HepG2 (cell line): ENCODE results near the gene TSHZ2. TPM values are rescaled to one million over a fixed set of nuclear protein-coding genes. Genes with fewer than 3 reads are reported as not detected.

Experiments used
- ATM ChIP-seq: fragments of 450-650 bp; IDR thresholded peaks from 2 replicates; pipeline ENCODE4 v1.7.1; 2017; ENCODE audit warnings: mild to moderate bottlenecking, borderline replicate concordance
- GPN1 ChIP-seq: sonication (generic); formaldehyde crosslinking; IDR thresholded peaks from 2 replicates; pipeline ENCODE4 v1.5.1; 2020; ENCODE audit warnings: missing genetic modification reagents, borderline replicate concordance
- MEIS1 ChIP-seq: sonication (generic); formaldehyde crosslinking; IDR thresholded peaks from 2 replicates; pipeline ENCODE4 v1.9.0; 2021; ENCODE audit warnings: mild to moderate bottlenecking, missing genetic modification reagents, moderate library complexity, borderline replicate concordance
- NFYC ChIP-seq: IDR thresholded peaks from 2 replicates; pipeline ENCODE4 v1.6.1; 2016; ENCODE audit warnings: missing genetic modification reagents, missing compliant biosample characterization
- TBX3 ChIP-seq: fragments of 450-650 bp; IDR thresholded peaks from 2 replicates; pipeline ENCODE4 v1.6.1; 2017; ENCODE audit warnings: antibody characterized with exemption, mild to moderate bottlenecking, inconsistent platforms, borderline replicate concordance
- WIZ ChIP-seq: sonication (generic); formaldehyde crosslinking; IDR thresholded peaks from 2 replicates; pipeline ENCODE4 v1.5.1; 2020; ENCODE audit warnings: mild to moderate bottlenecking, missing genetic modification reagents
- ZBTB1 ChIP-seq: sonication (generic); formaldehyde crosslinking; IDR thresholded peaks from 2 replicates; pipeline ENCODE4 v1.4.0; 2020; ENCODE audit warnings: missing genetic modification reagents, borderline replicate concordance
- ZNF143 ChIP-seq: sonication (generic); formaldehyde crosslinking; IDR thresholded peaks from 2 replicates; pipeline ENCODE4 v1.4.0; 2020; ENCODE audit warnings: missing genetic modification reagents
- ZNF264 ChIP-seq: sonication (generic); formaldehyde crosslinking; IDR thresholded peaks from 2 replicates; pipeline ENCODE4 v1.4.0; 2020; ENCODE audit warnings: missing genetic modification reagents
- ZNF652 ChIP-seq: IDR thresholded peaks from 2 replicates; pipeline ENCODE4 v1.6.1; 2016; ENCODE audit warnings: low read depth, borderline replicate concordance
- polyA plus RNA-seq, 8 experiments: library from polyadenylated mRNA; depleted of rRNA in 3 of 8; stranded (reverse) in 7 of 8; unstranded in 1 of 8; fragments of >200 nt; fragmentation: Illumina TruSeq in 4 of 8; extraction: Trizol in 4 of 8; gene quantifications; 2 replicates each; pipeline versions ENCODE4 v1.2.1 to v1.2.3, GENCODE V29; 2011 to 2016; ENCODE audit warnings: low read depth in 4 of 8, missing spikeins in 1 of 8, mixed read lengths in 1 of 8; ENCODE audit not compliant: insufficient read depth in 1 of 8
- total RNA-seq, 5 experiments: library from RNA; depleted of rRNA; stranded (reverse); fragments of >200 nt; fragmentation: Illumina TruSeq; extraction: Trizol; gene quantifications; 2 replicates each; pipeline ENCODE4 v1.2.3, GENCODE V29; 2016; ENCODE audit warnings: low read depth in 1 of 5
- TF ChIP-seq, protein P1 (sequence below): sonication (generic); formaldehyde crosslinking; IDR thresholded peaks from 2 replicates; pipeline ENCODE4 v1.4.0; 2020; ENCODE audit warnings: mild to moderate bottlenecking, missing genetic modification reagents
- TF ChIP-seq, protein P2 (sequence below): sonication (generic); formaldehyde crosslinking; IDR thresholded peaks from 2 replicates; pipeline ENCODE4 v1.5.1; 2020; ENCODE audit warnings: missing genetic modification reagents, mild to moderate bottlenecking, borderline replicate concordance
- TF ChIP-seq, protein P3 (sequence below): sonication (generic); formaldehyde crosslinking; IDR thresholded peaks from 2 replicates; pipeline ENCODE4 v1.4.0; 2020; ENCODE audit warnings: missing genetic modification reagents, borderline replicate concordance
- TF ChIP-seq, protein P4 (sequence below): sonication (generic); formaldehyde crosslinking; IDR thresholded peaks from 2 replicates; pipeline ENCODE4 v1.4.0; 2020; ENCODE audit warnings: mild to moderate bottlenecking, low read depth, missing genetic modification reagents
- TF ChIP-seq, protein P5 (sequence below): sonication (generic); formaldehyde crosslinking; IDR thresholded peaks from 2 replicates; pipeline ENCODE4 v1.5.0; 2020; ENCODE audit warnings: missing genetic modification reagents, mild to moderate bottlenecking, borderline replicate concordance
- TF ChIP-seq, protein P6 (sequence below): IDR thresholded peaks from 2 replicates; pipeline ENCODE4 v1.6.1; 2016; ENCODE audit warnings: control low read depth

The TSHZ2 gene
- total and polyA plus RNA-seq, 2 of the 13 experiments (the other 11 are each of a cell fraction or from before 2014, with no cell fraction given), result 0.01 TPM; not detected in 1

DNA sequence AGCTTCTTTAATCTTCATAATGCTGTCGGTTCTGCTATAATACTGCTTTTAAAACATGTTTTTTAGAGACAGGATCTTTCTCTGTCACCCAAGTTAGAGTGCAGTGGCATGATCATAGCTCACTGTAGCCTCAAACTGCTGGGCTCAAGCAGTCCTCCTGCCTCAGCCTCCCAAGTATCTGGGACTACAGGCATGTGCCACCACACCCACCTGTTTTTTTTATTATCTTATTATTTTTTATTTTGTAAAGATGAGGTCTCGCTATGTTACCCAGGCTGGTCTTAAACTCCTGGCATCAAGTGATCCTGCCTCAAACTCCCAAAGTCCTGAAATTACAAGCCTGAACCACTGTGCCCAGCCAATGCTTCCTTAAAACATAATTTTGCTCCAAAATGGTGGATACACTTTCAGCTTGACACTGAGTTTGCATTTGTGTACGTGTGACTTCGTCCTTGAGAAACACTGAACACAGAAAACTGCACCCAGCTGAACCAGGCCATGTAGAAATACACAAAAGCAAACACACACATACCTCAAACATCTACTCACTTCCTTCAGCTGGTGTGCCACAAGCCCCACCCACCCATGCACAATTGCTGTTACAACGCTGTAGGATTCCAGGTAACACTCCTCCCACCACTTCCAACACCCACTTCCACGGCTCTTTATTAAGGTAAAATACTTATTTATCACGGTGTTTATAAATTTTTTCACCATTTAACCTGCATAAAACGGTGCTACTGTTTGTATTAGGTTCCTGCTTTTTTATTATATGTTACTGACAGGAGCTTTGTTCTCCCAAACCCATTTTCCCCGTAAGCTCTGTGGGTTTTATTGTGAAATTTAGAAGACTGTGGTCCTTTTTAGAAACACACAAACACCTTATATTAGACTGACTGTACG, 109.1 kb downstream of the TSHZ2 start (continued):
- TF ChIP-seq, protein P1, sequence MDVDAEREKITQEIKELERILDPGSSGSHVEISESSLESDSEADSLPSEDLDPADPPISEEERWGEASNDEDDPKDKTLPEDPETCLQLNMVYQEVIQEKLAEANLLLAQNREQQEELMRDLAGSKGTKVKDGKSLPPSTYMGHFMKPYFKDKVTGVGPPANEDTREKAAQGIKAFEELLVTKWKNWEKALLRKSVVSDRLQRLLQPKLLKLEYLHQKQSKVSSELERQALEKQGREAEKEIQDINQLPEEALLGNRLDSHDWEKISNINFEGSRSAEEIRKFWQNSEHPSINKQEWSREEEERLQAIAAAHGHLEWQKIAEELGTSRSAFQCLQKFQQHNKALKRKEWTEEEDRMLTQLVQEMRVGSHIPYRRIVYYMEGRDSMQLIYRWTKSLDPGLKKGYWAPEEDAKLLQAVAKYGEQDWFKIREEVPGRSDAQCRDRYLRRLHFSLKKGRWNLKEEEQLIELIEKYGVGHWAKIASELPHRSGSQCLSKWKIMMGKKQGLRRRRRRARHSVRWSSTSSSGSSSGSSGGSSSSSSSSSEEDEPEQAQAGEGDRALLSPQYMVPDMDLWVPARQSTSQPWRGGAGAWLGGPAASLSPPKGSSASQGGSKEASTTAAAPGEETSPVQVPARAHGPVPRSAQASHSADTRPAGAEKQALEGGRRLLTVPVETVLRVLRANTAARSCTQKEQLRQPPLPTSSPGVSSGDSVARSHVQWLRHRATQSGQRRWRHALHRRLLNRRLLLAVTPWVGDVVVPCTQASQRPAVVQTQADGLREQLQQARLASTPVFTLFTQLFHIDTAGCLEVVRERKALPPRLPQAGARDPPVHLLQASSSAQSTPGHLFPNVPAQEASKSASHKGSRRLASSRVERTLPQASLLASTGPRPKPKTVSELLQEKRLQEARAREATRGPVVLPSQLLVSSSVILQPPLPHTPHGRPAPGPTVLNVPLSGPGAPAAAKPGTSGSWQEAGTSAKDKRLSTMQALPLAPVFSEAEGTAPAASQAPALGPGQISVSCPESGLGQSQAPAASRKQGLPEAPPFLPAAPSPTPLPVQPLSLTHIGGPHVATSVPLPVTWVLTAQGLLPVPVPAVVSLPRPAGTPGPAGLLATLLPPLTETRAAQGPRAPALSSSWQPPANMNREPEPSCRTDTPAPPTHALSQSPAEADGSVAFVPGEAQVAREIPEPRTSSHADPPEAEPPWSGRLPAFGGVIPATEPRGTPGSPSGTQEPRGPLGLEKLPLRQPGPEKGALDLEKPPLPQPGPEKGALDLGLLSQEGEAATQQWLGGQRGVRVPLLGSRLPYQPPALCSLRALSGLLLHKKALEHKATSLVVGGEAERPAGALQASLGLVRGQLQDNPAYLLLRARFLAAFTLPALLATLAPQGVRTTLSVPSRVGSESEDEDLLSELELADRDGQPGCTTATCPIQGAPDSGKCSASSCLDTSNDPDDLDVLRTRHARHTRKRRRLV (CRISPR knock-in tag), result 0 out of 2 replicates have a peak, but pooled peaks have one; percentile 1
- TF ChIP-seq MEIS1 (CRISPR knock-in tag) (no peak), NFYC (CRISPR knock-in tag) (no peak), ZNF264 (CRISPR knock-in tag) (peak; percentile 86), TBX3 (peak; percentile 94), GPN1 (CRISPR knock-in tag) (no peak), ZNF652 (CRISPR knock-in tag) (peak; percentile 55; the same call in 1 of the 2 replicates), ATM (no peak), ZBTB1 (CRISPR knock-in tag) (no peak), ZNF143 (no peak), WIZ (CRISPR knock-in tag) (peak; percentile 69; the same call in 1 of the 2 replicates)
- TF ChIP-seq, protein P2, sequence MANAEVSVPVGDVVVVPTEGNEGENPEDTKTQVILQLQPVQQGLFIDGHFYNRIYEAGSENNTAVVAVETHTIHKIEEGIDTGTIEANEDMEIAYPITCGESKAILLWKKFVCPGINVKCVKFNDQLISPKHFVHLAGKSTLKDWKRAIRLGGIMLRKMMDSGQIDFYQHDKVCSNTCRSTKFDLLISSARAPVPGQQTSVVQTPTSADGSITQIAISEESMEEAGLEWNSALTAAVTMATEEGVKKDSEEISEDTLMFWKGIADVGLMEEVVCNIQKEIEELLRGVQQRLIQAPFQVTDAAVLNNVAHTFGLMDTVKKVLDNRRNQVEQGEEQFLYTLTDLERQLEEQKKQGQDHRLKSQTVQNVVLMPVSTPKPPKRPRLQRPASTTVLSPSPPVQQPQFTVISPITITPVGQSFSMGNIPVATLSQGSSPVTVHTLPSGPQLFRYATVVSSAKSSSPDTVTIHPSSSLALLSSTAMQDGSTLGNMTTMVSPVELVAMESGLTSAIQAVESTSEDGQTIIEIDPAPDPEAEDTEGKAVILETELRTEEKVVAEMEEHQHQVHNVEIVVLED (CRISPR knock-in tag), result peak; percentile 18; the same call in 1 of the 2 replicates
- TF ChIP-seq, protein P3, sequence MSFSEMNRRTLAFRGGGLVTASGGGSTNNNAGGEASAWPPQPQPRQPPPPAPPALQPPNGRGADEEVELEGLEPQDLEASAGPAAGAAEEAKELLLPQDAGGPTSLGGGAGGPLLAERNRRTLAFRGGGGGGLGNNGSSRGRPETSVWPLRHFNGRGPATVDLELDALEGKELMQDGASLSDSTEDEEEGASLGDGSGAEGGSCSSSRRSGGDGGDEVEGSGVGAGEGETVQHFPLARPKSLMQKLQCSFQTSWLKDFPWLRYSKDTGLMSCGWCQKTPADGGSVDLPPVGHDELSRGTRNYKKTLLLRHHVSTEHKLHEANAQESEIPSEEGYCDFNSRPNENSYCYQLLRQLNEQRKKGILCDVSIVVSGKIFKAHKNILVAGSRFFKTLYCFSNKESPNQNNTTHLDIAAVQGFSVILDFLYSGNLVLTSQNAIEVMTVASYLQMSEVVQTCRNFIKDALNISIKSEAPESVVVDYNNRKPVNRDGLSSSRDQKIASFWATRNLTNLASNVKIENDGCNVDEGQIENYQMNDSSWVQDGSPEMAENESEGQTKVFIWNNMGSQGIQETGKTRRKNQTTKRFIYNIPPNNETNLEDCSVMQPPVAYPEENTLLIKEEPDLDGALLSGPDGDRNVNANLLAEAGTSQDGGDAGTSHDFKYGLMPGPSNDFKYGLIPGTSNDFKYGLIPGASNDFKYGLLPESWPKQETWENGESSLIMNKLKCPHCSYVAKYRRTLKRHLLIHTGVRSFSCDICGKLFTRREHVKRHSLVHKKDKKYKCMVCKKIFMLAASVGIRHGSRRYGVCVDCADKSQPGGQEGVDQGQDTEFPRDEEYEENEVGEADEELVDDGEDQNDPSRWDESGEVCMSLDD (CRISPR knock-in tag), result no peak
- TF ChIP-seq, protein P4, sequence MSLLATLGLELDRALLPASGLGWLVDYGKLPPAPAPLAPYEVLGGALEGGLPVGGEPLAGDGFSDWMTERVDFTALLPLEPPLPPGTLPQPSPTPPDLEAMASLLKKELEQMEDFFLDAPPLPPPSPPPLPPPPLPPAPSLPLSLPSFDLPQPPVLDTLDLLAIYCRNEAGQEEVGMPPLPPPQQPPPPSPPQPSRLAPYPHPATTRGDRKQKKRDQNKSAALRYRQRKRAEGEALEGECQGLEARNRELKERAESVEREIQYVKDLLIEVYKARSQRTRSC (CRISPR knock-in tag), result no peak
- TF ChIP-seq, protein P5, sequence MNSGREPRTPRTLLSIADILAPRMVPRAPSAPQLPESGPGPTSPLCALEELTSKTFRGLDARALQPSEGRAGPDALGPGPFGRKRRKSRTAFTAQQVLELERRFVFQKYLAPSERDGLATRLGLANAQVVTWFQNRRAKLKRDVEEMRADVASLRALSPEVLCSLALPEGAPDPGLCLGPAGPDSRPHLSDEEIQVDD, result no peak
- TF ChIP-seq, protein P6, sequence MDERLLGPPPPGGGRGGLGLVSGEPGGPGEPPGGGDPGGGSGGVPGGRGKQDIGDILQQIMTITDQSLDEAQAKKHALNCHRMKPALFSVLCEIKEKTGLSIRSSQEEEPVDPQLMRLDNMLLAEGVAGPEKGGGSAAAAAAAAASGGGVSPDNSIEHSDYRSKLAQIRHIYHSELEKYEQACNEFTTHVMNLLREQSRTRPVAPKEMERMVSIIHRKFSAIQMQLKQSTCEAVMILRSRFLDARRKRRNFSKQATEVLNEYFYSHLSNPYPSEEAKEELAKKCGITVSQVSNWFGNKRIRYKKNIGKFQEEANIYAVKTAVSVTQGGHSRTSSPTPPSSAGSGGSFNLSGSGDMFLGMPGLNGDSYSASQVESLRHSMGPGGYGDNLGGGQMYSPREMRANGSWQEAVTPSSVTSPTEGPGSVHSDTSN, result no peak
